ENCODE results near the gene MRPL34. TPM values are rescaled to one million over a fixed set of nuclear protein-coding genes. Genes with fewer than 3 reads are reported as not detected.

Gene MRPL34
- total and polyA plus RNA-seq, 9 of the 15 experiments (the other 6 are each of a cell fraction or from before 2014, with no cell fraction given): 11.5 to 256 (median 72.5) TPM

DNA sequence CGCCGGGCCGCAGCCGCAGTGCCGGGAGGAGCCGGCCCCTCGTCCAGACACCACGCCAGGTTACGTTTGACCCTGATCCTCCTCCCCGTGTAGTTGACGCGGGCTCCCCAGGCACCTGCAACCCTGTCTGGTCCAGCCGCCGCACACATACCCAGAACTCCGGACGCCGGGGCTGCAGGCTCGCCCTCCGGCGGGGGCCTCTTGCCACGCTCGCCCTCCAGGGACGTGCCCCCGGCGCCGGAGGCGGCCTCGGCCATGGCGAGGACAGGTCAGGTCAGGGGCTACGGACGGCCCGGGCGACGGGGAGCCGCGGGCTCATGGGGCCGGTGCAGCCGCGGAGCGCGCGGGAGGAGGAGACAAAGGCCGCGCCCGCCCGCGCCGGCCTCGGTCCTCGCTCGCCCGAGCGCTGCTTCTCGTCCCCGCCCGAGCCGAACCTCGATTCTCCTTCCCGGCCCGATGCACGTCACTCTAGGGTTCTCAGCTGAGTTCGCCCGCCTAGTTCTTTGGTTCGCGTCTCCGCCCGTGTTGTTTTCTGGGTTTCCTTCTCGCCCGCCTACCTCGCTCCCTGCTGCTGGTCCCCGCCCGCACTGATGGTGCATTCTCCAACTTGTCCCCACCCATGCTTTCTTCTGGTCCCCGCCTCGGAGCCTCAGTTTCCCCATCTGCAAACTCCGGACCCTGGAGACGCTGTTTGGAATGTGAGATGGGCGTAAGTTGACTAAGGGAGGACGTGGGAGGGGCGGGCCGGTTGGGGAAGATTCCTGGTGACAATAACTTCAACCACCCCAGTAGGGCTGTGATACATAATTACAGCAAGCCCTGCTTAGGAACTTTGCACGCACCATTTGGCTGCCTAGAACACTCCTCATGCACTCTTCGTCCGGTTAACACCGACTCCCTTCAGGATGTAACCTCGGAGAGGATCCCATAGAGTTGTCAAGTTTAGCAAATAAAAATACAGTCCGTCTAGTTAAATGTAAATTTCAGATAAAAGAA lies 29.0 kb downstream of the MRPL34 start, which contains the start of gene ANO8 (continued):
- TF ChIP-seq CCAR2 (IDR thresholded peaks at IDR 0.05; ENCODE audit: low read depth, low read length) (no peak), NCOA4 (IDR thresholded peaks at IDR 0.05; ENCODE audit: partially characterized antibody) (no peak), EP300 (IDR thresholded peaks at IDR 0.05; ENCODE audit: low read length) (peak; percentile 67), CTCFL (IDR thresholded peaks at IDR 0.05; ENCODE audit: borderline replicate concordance, insufficient read depth, low read depth, low read length, poor library complexity, severe bottlenecking) (no peak), ZNF212 (CRISPR knock-in tag; IDR thresholded peaks at IDR 0.05) (no peak), ATF2 (CRISPR knock-in tag; IDR thresholded peaks at IDR 0.05) (peak; percentile 80; the same call in 1 of the 2 replicates), MAZ (CRISPR knock-in tag; conservative IDR thresholded peaks at IDR 0.05 in 1 of 2, IDR thresholded peaks at IDR 0.05 in 1 of 2) (peak; percentile 94), FOXJ3 (CRISPR knock-in tag; IDR thresholded peaks at IDR 0.05) (no peak), SMAD2 (IDR thresholded peaks at IDR 0.05; ENCODE audit: low read depth, low read length) (no peak), U2AF1 (optimal IDR thresholded peaks at IDR 0.05; ENCODE audit: low read depth, low read length) (peak; percentile 54), RHOXF2B (CRISPR knock-in tag; conservative IDR thresholded peaks at IDR 0.05) (0 out of 2 replicates have a peak, but pooled peaks have one; percentile 39), CEBPG (CRISPR knock-in tag; IDR thresholded peaks at IDR 0.05) (no peak), CEBPG (tag; conservative IDR thresholded peaks at IDR 0.05 in 1 of 2, IDR thresholded peaks at IDR 0.05 in 1 of 2) (no peak), BHLHE40 (IDR thresholded peaks at IDR 0.05; ENCODE audit: low read length) (peak; percentile 69), DIDO1 (tag; IDR thresholded peaks at IDR 0.05; ENCODE audit: low read depth) (no peak), ZBTB1 (CRISPR knock-in tag; IDR thresholded peaks at IDR 0.05; ENCODE audit: borderline replicate concordance, low read depth) (no peak; the same call in 1 of the 2 replicates), SRSF9 (IDR thresholded peaks at IDR 0.05; ENCODE audit: borderline replicate concordance, low read depth, low read length) (no peak)
- TF ChIP-seq, protein P1, sequence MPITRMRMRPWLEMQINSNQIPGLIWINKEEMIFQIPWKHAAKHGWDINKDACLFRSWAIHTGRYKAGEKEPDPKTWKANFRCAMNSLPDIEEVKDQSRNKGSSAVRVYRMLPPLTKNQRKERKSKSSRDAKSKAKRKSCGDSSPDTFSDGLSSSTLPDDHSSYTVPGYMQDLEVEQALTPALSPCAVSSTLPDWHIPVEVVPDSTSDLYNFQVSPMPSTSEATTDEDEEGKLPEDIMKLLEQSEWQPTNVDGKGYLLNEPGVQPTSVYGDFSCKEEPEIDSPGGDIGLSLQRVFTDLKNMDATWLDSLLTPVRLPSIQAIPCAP (CRISPR knock-in tag; IDR thresholded peaks at IDR 0.05; ENCODE audit: borderline replicate concordance): no peak
- TF ChIP-seq, protein P2, sequence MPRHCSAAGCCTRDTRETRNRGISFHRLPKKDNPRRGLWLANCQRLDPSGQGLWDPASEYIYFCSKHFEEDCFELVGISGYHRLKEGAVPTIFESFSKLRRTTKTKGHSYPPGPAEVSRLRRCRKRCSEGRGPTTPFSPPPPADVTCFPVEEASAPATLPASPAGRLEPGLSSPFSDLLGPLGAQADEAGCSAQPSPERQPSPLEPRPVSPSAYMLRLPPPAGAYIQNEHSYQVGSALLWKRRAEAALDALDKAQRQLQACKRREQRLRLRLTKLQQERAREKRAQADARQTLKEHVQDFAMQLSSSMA (CRISPR knock-in tag; IDR thresholded peaks at IDR 0.05): no peak
- TF ChIP-seq, protein P3, sequence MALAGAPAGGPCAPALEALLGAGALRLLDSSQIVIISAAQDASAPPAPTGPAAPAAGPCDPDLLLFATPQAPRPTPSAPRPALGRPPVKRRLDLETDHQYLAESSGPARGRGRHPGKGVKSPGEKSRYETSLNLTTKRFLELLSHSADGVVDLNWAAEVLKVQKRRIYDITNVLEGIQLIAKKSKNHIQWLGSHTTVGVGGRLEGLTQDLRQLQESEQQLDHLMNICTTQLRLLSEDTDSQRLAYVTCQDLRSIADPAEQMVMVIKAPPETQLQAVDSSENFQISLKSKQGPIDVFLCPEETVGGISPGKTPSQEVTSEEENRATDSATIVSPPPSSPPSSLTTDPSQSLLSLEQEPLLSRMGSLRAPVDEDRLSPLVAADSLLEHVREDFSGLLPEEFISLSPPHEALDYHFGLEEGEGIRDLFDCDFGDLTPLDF (CRISPR knock-in tag; IDR thresholded peaks at IDR 0.05): peak; percentile 43; the same call in 1 of the 2 replicates

Data from K562 (cell line).